HepG2 (cell line): Measurements from ENCODE around the gene GRB7. TPM values are rescaled to one million over a fixed set of nuclear protein-coding genes. Genes with fewer than 3 reads are reported as not detected.

ENCODE experiments used
- BCL6 ChIP-seq: IDR thresholded peaks from 2 replicates; pipeline ENCODE4 v1.6.1; 2016; ENCODE audit warnings: missing genetic modification reagents, missing compliant biosample characterization
- DRAP1 ChIP-seq: IDR thresholded peaks from 2 replicates; pipeline ENCODE4 v1.6.1; 2016; ENCODE audit warnings: missing genetic modification reagents, missing compliant biosample characterization
- HDAC1 ChIP-seq: sonication (generic); formaldehyde crosslinking; IDR thresholded peaks from 2 replicates; pipeline ENCODE4 v1.5.1; 2020; ENCODE audit warnings: mild to moderate bottlenecking, missing genetic modification reagents
- HINFP ChIP-seq: sonication (generic); formaldehyde crosslinking; IDR thresholded peaks from 2 replicates; pipeline ENCODE4 v1.4.0; 2020; ENCODE audit warnings: low read depth, mild to moderate bottlenecking, missing genetic modification reagents
- KDM2A ChIP-seq: sonication (generic); formaldehyde crosslinking; IDR thresholded peaks from 2 replicates; pipeline ENCODE4 v1.4.0; 2020; ENCODE audit warnings: low read depth, missing genetic modification reagents, borderline replicate concordance
- KDM6A ChIP-seq: IDR thresholded peaks from 2 replicates; pipeline ENCODE4 v1.6.1; 2016; ENCODE audit warnings: low read depth
- KLF6 ChIP-seq: IDR thresholded peaks from 2 replicates; pipeline ENCODE4 v1.8.0; 2016; ENCODE audit warnings: missing biosample characterization, missing genetic modification reagents
- KMT2A ChIP-seq: sonication (generic); formaldehyde crosslinking; IDR thresholded peaks from 2 replicates; pipeline ENCODE4 v1.4.0; 2020; ENCODE audit warnings: missing genetic modification reagents
- NFRKB ChIP-seq: fragments of 450-650 bp; IDR thresholded peaks from 2 replicates; pipeline ENCODE4 v1.6.1; 2017
- SIX4 ChIP-seq: sonication (generic); formaldehyde crosslinking; IDR thresholded peaks from 2 replicates; pipeline ENCODE4 v1.4.0; 2020; ENCODE audit warnings: missing genetic modification reagents
- SOX6 ChIP-seq, 2 experiments: fragments of 450-650 bp in 1 of 2; sonication (generic) in 1 of 2; formaldehyde crosslinking in 1 of 2; IDR thresholded peaks; 2 replicates each; pipeline versions ENCODE4 v1.4.0 to v1.6.1; 2017 to 2020; ENCODE audit warnings: antibody characterized with exemption in 1 of 2, mild to moderate bottlenecking in 1 of 2, missing genetic modification reagents in 1 of 2
- SRY ChIP-seq: sonication (generic); formaldehyde crosslinking; IDR thresholded peaks from 2 replicates; pipeline ENCODE4 v1.8.0; 2022; ENCODE audit warnings: mild to moderate bottlenecking, missing genetic modification reagents
- THAP11 ChIP-seq: IDR thresholded peaks from 2 replicates; pipeline ENCODE4 v1.6.1; 2016; ENCODE audit warnings: missing biosample characterization, missing genetic modification reagents
- THYN1 ChIP-seq: sonication (generic); formaldehyde crosslinking; IDR thresholded peaks from 2 replicates; pipeline ENCODE4 v1.8.1; 2023; ENCODE audit warnings: low read depth, mild to moderate bottlenecking, moderate library complexity, missing genetic modification reagents, borderline replicate concordance
- TRIM22 ChIP-seq: fragments of 450-650 bp; IDR thresholded peaks from 2 replicates; pipeline ENCODE4 v1.6.1; 2017
- ZBTB20 ChIP-seq: sonication (generic); formaldehyde crosslinking; IDR thresholded peaks from 2 replicates; pipeline ENCODE4 v1.8.1; 2023; ENCODE audit warnings: missing genetic modification reagents, low read depth, mild to moderate bottlenecking, borderline replicate concordance
- ZBTB8A ChIP-seq: sonication (generic); formaldehyde crosslinking; IDR thresholded peaks from 2 replicates; pipeline ENCODE4 v1.4.0; 2020; ENCODE audit warnings: mild to moderate bottlenecking, low read depth, missing genetic modification reagents, borderline replicate concordance
- ZFP82 ChIP-seq: sonication (generic); formaldehyde crosslinking; IDR thresholded peaks from 2 replicates; pipeline ENCODE4 v1.5.1; 2020; ENCODE audit warnings: mild to moderate bottlenecking, missing genetic modification reagents, borderline replicate concordance
- ZNF331 ChIP-seq: sonication (generic); formaldehyde crosslinking; IDR thresholded peaks from 2 replicates; pipeline ENCODE4 v1.4.0; 2020; ENCODE audit warnings: missing genetic modification reagents
- ZNF33A ChIP-seq: sonication (generic); formaldehyde crosslinking; IDR thresholded peaks from 2 replicates; pipeline ENCODE4 v1.5.1; 2020; ENCODE audit warnings: missing genetic modification reagents, mild to moderate bottlenecking, moderate library complexity, borderline replicate concordance
- ZNF430 ChIP-seq: sonication (generic); formaldehyde crosslinking; IDR thresholded peaks from 2 replicates; pipeline ENCODE4 v1.9.0; 2021; ENCODE audit warnings: mild to moderate bottlenecking, missing genetic modification reagents
- ZNF558 ChIP-seq: sonication (generic); formaldehyde crosslinking; IDR thresholded peaks from 2 replicates; pipeline ENCODE4 v1.9.0; 2022; ENCODE audit warnings: mild to moderate bottlenecking, missing genetic modification reagents, borderline replicate concordance
- ZNF572 ChIP-seq: sonication (generic); formaldehyde crosslinking; IDR thresholded peaks from 2 replicates; pipeline ENCODE4 v1.5.1; 2020; ENCODE audit warnings: mild to moderate bottlenecking, missing genetic modification reagents
- ZNF598 ChIP-seq: sonication (generic); formaldehyde crosslinking; IDR thresholded peaks from 2 replicates; pipeline ENCODE4 v1.5.1; 2020; ENCODE audit warnings: mild to moderate bottlenecking, missing genetic modification reagents, borderline replicate concordance
- ZNF605 ChIP-seq: sonication (generic); formaldehyde crosslinking; IDR thresholded peaks from 2 replicates; pipeline ENCODE4 v1.8.0; 2022; ENCODE audit warnings: mild to moderate bottlenecking, missing genetic modification reagents
- ZNF678 ChIP-seq: sonication (generic); formaldehyde crosslinking; IDR thresholded peaks from 2 replicates; pipeline ENCODE4 v1.4.0; 2020; ENCODE audit warnings: mild to moderate bottlenecking, missing genetic modification reagents
- ZNF773 ChIP-seq: sonication (generic); formaldehyde crosslinking; IDR thresholded peaks from 2 replicates; pipeline ENCODE4 v1.4.0; 2020; ENCODE audit warnings: missing genetic modification reagents, borderline replicate concordance
- ZNF775 ChIP-seq: sonication (generic); formaldehyde crosslinking; IDR thresholded peaks from 2 replicates; pipeline ENCODE4 v1.4.0; 2020; ENCODE audit warnings: missing genetic modification reagents, mild to moderate bottlenecking, moderate library complexity, borderline replicate concordance
- ZSCAN12 ChIP-seq: sonication (generic); formaldehyde crosslinking; IDR thresholded peaks from 2 replicates; pipeline ENCODE4 v1.9.0; 2021; ENCODE audit warnings: mild to moderate bottlenecking, missing genetic modification reagents
- polyA plus RNA-seq, 8 experiments: library from polyadenylated mRNA; depleted of rRNA in 3 of 8; stranded (reverse) in 7 of 8; unstranded in 1 of 8; fragments of >200 nt; fragmentation: Illumina TruSeq in 4 of 8; extraction: Trizol in 4 of 8; gene quantifications; 2 replicates each; pipeline versions ENCODE4 v1.2.1 to v1.2.3, GENCODE V29; 2011 to 2016; ENCODE audit warnings: low read depth in 4 of 8, missing spikeins in 1 of 8, mixed read lengths in 1 of 8; ENCODE audit not compliant: insufficient read depth in 1 of 8
- total RNA-seq, 5 experiments: library from RNA; depleted of rRNA; stranded (reverse); fragments of >200 nt; fragmentation: Illumina TruSeq; extraction: Trizol; gene quantifications; 2 replicates each; pipeline ENCODE4 v1.2.3, GENCODE V29; 2016; ENCODE audit warnings: low read depth in 1 of 5

The GRB7 gene
- total and polyA plus RNA-seq, 2 of the 13 experiments (the other 11 are each of a cell fraction or from before 2014, with no cell fraction given) = 60.2 to 77.7 TPM

- TF ChIP-seq KMT2A (CRISPR knock-in tag) (peak; percentile 92), ZFP82 (CRISPR knock-in tag) (peak; percentile 88; the same call in 1 of the 2 replicates), ZBTB8A (CRISPR knock-in tag) (peak; percentile 79; the same call in 1 of the 2 replicates), HINFP (peak; percentile 69; the same call in 1 of the 2 replicates), ZNF558 (CRISPR knock-in tag) (peak; percentile 62; the same call in 1 of the 2 replicates), TRIM22 (no peak), SIX4 (peak; percentile 14; the same call in 1 of the 2 replicates), ZNF33A (CRISPR knock-in tag) (no peak), ZSCAN12 (CRISPR knock-in tag) (peak; percentile 86), ZBTB20 (peak; percentile 70), HDAC1 (CRISPR knock-in tag) (peak; percentile 96), BCL6 (CRISPR knock-in tag) (peak; percentile 61), ZNF605 (no peak; the same call in none of the 2 replicates), ZNF331 (CRISPR knock-in tag) (peak; percentile 87), KDM6A (CRISPR knock-in tag) (no peak), NFRKB (no peak), KLF6 (peak; percentile 97), SRY (CRISPR knock-in tag) (peak; percentile 80; the same call in 1 of the 2 replicates), ZNF678 (CRISPR knock-in tag) (peak; percentile 93), ZNF775 (peak; percentile 79), THYN1 (CRISPR knock-in tag) (no peak), ZNF773 (peak; percentile 79), DRAP1 (peak; percentile 59), ZNF572 (CRISPR knock-in tag) (peak; percentile 86; the same call in 1 of the 2 replicates), THAP11 (CRISPR knock-in tag) (peak; percentile 85), ZNF598 (no peak), ZNF430 (no peak; the same call in 1 of the 2 replicates), SOX6 (IDR thresholded peaks at IDR 0.05) (no peak), SOX6 (CRISPR knock-in tag; IDR thresholded peaks at IDR 0.05) (peak; percentile 72), KDM2A (peak; percentile 95)
Observed at GRCh38 chr17:39754161-39754957, 16.6 kb downstream of the GRB7 start (continued).
